Activated T-helper 9 cell treated with anti-CD3 and anti-CD28 coated beads, Interleukin-2, amount 50 U/mL, for 16 hours (primary cell): ENCODE measurements around the gene NUP43.
"Not testable (repeated sequence)": the region's sequence is repeated elsewhere in the genome, so short reads cannot be mapped to it uniquely, and the experiment has no call there.

Source experiments
- DNase-seq: peaks from one replicate; pipeline ENCODE4 v3.0.0-alpha.2; 2020; ENCODE audit warnings: low read depth

NUP43 gene

GRCh38 chr6:149691201-149691600 is 55.1 kb downstream of the NUP43 start:
- no peak for DNase-seq

GRCh38 chr6:149686230-149686629 is 60.1 kb downstream of the NUP43 start:
- no peak for DNase-seq

- no peak for DNase-seq
Measured at GRCh38 chr6:149683256-149683859, 63.0 kb downstream of the NUP43 start.

- DNase-seq = not testable (repeated sequence)
Measured at GRCh38 chr6:149681845-149682244, 64.5 kb downstream of the NUP43 start.

- no peak for DNase-seq
Measured at GRCh38 chr6:149681209-149681608, 65.1 kb downstream of the NUP43 start.

GRCh38 chr6:149680503-149680902 is 65.8 kb downstream of the NUP43 start:
- DNase-seq = no peak
